ENCODE measurements around the gene SLC1A7. TPM values are rescaled to one million over a fixed set of nuclear protein-coding genes. Genes with fewer than 3 reads are reported as not detected.

SLC1A7 gene
- polyA plus RNA-seq, 1 donor from 2014 or later: not detected

GRCh38 chr1:53107570-53108322 is 34.7 kb downstream of the SLC1A7 start:
- Histone ChIP-seq H3K4me3 (ENCODE audit: low read length) (no peak overlapping the region), H3K4me2 (ENCODE audit: low read length) (no peak overlapping the region), H3F3A (ENCODE audit: insufficient read depth, low read length, poor library complexity, severe bottlenecking) (no peaks in the 10 kb centered on the region), H3K9me3 (ENCODE audit: low read length) (no peaks in the 10 kb centered on the region), H4K20me1 (ENCODE audit: insufficient read depth) (no peaks in the 10 kb centered on the region), H2AFZ (ENCODE audit: low read depth, low read length) (no peak overlapping the region), H3K9ac (ENCODE audit: low read length) (no peak overlapping the region), H3K27ac (ENCODE audit: low read length) (no peak overlapping the region), H3K79me2 (replicated peaks; ENCODE audit: insufficient read depth, low read length) (no peaks in the 10 kb centered on the region), H3K27me3 (ENCODE audit: insufficient read depth, low read depth, low read length) (no peaks in the 10 kb centered on the region), H3K9me2 (ENCODE audit: insufficient read depth, low read length) (no peaks in the 10 kb centered on the region), H3K36me3 (ENCODE audit: insufficient read depth, low read length) (no peaks in the 10 kb centered on the region)
- no peak for TF ChIP-seq EZH2 (IDR thresholded peaks at IDR 0.05; ENCODE audit: borderline replicate concordance, insufficient read depth, low read length, poor library complexity, severe bottlenecking)
- TF ChIP-seq TAF1 (IDR thresholded peaks at IDR 0.05; ENCODE audit: low read depth): no peak

- Histone ChIP-seq H3K9ac (ENCODE audit: low read length) (no peak overlapping the region), H3K9me3 (ENCODE audit: low read length) (no peaks in the 10 kb centered on the region), H3K36me3 (ENCODE audit: insufficient read depth, low read length) (no peaks in the 10 kb centered on the region), H3K9me2 (ENCODE audit: insufficient read depth, low read length) (no peaks in the 10 kb centered on the region), H3K4me3 (ENCODE audit: low read length) (no peak overlapping the region), H3K4me2 (ENCODE audit: low read length) (no peak overlapping the region), H3K27ac (ENCODE audit: low read length) (no peak overlapping the region), H3F3A (ENCODE audit: insufficient read depth, low read length, poor library complexity, severe bottlenecking) (no peaks in the 10 kb centered on the region), H2AFZ (ENCODE audit: low read depth, low read length) (no peak overlapping the region), H4K20me1 (ENCODE audit: insufficient read depth) (no peaks in the 10 kb centered on the region), H3K79me2 (replicated peaks; ENCODE audit: insufficient read depth, low read length) (no peaks in the 10 kb centered on the region), H3K27me3 (ENCODE audit: insufficient read depth, low read depth, low read length) (no peaks in the 10 kb centered on the region)
- TF ChIP-seq MXI1 (conservative IDR thresholded peaks at IDR 0.05; ENCODE audit: poor library complexity, severe bottlenecking) (no peak), POLR2AphosphoS5 (IDR thresholded peaks at IDR 0.05) (no peak), EP300 (conservative IDR thresholded peaks at IDR 0.05; ENCODE audit: poor library complexity, severe bottlenecking) (no peak), REST (IDR thresholded peaks at IDR 0.05; ENCODE audit: borderline replicate concordance) (no peak), SMC3 (conservative IDR thresholded peaks at IDR 0.05; ENCODE audit: poor library complexity) (no peak), EZH2 (IDR thresholded peaks at IDR 0.05; ENCODE audit: borderline replicate concordance, insufficient read depth, low read length, poor library complexity, severe bottlenecking) (no peak), TAF1 (IDR thresholded peaks at IDR 0.05; ENCODE audit: low read depth) (no peak), RAD21 (conservative IDR thresholded peaks at IDR 0.05) (no peak)
- TF ChIP-seq, protein P1, sequence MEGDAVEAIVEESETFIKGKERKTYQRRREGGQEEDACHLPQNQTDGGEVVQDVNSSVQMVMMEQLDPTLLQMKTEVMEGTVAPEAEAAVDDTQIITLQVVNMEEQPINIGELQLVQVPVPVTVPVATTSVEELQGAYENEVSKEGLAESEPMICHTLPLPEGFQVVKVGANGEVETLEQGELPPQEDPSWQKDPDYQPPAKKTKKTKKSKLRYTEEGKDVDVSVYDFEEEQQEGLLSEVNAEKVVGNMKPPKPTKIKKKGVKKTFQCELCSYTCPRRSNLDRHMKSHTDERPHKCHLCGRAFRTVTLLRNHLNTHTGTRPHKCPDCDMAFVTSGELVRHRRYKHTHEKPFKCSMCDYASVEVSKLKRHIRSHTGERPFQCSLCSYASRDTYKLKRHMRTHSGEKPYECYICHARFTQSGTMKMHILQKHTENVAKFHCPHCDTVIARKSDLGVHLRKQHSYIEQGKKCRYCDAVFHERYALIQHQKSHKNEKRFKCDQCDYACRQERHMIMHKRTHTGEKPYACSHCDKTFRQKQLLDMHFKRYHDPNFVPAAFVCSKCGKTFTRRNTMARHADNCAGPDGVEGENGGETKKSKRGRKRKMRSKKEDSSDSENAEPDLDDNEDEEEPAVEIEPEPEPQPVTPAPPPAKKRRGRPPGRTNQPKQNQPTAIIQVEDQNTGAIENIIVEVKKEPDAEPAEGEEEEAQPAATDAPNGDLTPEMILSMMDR (IDR thresholded peaks at IDR 0.05; ENCODE audit: poor library complexity, severe bottlenecking): no peak
Observed at GRCh38 chr1:53107090-53107489, 35.3 kb downstream of the SLC1A7 start.
